ENCODE results near the gene CHTF8. TPM values are rescaled to one million over a fixed set of nuclear protein-coding genes. Genes with fewer than 3 reads are reported as not detected.

Gene CHTF8
- polyA plus RNA-seq, 1 of the 3 experiments (the other 2 are of a cell fraction) = 83.0 TPM

- no peak overlapping the region for H3K4me2 ChIP-seq
- H3K4me1 ChIP-seq (ENCODE audit: control insufficient read depth in 1 of 2, insufficient read depth in 2 of 2, low read depth in 1 of 2, low read length in 1 of 2) = peaks cover 0 to 19% of the 10 kb centered on the region in 2 experiments; a peak in 3 of 4 replicates
- POLR2A ChIA-PET = interaction anchor here (1.0 kb wide), 1 partner anchor 8 kb away, joined by 3 read pairs; no protein-coding TSS in a partner anchor
- WGBS (ENCODE audit: low lambda C conversion rate) = 90% methylated on average over 6 of the region's 6 CpGs
- H3K27me3 ChIP-seq (ENCODE audit: insufficient read depth) = no peaks in the 10 kb centered on the region
- H3K9me3 ChIP-seq = no peaks in the 10 kb centered on the region
- CTCF ChIA-PET = no interaction called here
- TF ChIP-seq MEF2A (IDR thresholded peaks at IDR 0.05; ENCODE audit: borderline replicate concordance, low read depth) (no peak), YY1 (IDR thresholded peaks at IDR 0.05; ENCODE audit: low read depth) (no peak), PBX3 (IDR thresholded peaks at IDR 0.05) (no peak), JUND (IDR thresholded peaks at IDR 0.05) (no peak), RCOR1 (IDR thresholded peaks at IDR 0.05; ENCODE audit: low read length) (no peak), EZH2phosphoT487 (IDR thresholded peaks at IDR 0.05; ENCODE audit: borderline replicate concordance, low read depth) (no peak), POLR2AphosphoS5 (IDR thresholded peaks at IDR 0.05; ENCODE audit: low read depth, low read length) (no peak), EP300 (IDR thresholded peaks at IDR 0.05; ENCODE audit: borderline replicate concordance in 1 of 2, low read depth in 1 of 2, low read length in 1 of 2) (no peak), MXI1 (IDR thresholded peaks at IDR 0.05; ENCODE audit: low read depth, low read length) (no peak)
- TF ChIP-seq, protein P1, sequence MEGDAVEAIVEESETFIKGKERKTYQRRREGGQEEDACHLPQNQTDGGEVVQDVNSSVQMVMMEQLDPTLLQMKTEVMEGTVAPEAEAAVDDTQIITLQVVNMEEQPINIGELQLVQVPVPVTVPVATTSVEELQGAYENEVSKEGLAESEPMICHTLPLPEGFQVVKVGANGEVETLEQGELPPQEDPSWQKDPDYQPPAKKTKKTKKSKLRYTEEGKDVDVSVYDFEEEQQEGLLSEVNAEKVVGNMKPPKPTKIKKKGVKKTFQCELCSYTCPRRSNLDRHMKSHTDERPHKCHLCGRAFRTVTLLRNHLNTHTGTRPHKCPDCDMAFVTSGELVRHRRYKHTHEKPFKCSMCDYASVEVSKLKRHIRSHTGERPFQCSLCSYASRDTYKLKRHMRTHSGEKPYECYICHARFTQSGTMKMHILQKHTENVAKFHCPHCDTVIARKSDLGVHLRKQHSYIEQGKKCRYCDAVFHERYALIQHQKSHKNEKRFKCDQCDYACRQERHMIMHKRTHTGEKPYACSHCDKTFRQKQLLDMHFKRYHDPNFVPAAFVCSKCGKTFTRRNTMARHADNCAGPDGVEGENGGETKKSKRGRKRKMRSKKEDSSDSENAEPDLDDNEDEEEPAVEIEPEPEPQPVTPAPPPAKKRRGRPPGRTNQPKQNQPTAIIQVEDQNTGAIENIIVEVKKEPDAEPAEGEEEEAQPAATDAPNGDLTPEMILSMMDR (IDR thresholded peaks at IDR 0.05) = no peak
- TF ChIP-seq, protein P2, sequence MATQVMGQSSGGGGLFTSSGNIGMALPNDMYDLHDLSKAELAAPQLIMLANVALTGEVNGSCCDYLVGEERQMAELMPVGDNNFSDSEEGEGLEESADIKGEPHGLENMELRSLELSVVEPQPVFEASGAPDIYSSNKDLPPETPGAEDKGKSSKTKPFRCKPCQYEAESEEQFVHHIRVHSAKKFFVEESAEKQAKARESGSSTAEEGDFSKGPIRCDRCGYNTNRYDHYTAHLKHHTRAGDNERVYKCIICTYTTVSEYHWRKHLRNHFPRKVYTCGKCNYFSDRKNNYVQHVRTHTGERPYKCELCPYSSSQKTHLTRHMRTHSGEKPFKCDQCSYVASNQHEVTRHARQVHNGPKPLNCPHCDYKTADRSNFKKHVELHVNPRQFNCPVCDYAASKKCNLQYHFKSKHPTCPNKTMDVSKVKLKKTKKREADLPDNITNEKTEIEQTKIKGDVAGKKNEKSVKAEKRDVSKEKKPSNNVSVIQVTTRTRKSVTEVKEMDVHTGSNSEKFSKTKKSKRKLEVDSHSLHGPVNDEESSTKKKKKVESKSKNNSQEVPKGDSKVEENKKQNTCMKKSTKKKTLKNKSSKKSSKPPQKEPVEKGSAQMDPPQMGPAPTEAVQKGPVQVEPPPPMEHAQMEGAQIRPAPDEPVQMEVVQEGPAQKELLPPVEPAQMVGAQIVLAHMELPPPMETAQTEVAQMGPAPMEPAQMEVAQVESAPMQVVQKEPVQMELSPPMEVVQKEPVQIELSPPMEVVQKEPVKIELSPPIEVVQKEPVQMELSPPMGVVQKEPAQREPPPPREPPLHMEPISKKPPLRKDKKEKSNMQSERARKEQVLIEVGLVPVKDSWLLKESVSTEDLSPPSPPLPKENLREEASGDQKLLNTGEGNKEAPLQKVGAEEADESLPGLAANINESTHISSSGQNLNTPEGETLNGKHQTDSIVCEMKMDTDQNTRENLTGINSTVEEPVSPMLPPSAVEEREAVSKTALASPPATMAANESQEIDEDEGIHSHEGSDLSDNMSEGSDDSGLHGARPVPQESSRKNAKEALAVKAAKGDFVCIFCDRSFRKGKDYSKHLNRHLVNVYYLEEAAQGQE (IDR thresholded peaks at IDR 0.05; ENCODE audit: low read depth, low read length) = no peak
- H3K9me2 ChIP-seq = no peaks in the 10 kb centered on the region
- peaks cover 9% of the 10 kb centered on the region; the same call in 1 of the 2 replicates for H4K20me1 ChIP-seq (ENCODE audit: insufficient read depth)
- H3K4me3 ChIP-seq (ENCODE audit: low read depth in 2 of 2, low read length in 1 of 2) = no peak overlapping the region
- H3K36me3 ChIP-seq (replicated peaks in 1 of 2; ENCODE audit: control insufficient read depth in 1 of 2, insufficient read depth in 2 of 2, low read length in 1 of 2) = peaks cover 17 to 44% of the 10 kb centered on the region in 2 experiments
- no peaks in the 10 kb centered on the region for H3K79me2 ChIP-seq (ENCODE audit: insufficient read depth)
- peaks cover 32% of the 10 kb centered on the region for H3F3A ChIP-seq (replicated peaks; ENCODE audit: insufficient read depth)
- no peak for DNase-seq
- no peak overlapping the region for H2AFZ ChIP-seq (ENCODE audit: low read depth)
- H3K9ac ChIP-seq = no peak overlapping the region
- peak overlapping the region in 1 of 2 experiments; percentile 10; a peak in 1 of 4 replicates for H3K27ac ChIP-seq (ENCODE audit: low read depth in 2 of 2, low read length in 1 of 2)
Measured at GRCh38 chr16:69171325-69172084, 39.1 kb upstream of the CHTF8 start.

Data from SK-N-SH (cell line).